ENCODE measurements around the gene FAT4.

FAT4 gene

GRCh38 chr4:125316791-125317524, 2.2 kb downstream of the FAT4 start:
- DNase-seq (ENCODE audit: low read depth): no peak

- DNase-seq (ENCODE audit: low read depth): no peak
Observed at GRCh38 chr4:125317525-125317877, 2.7 kb downstream of the FAT4 start.

GRCh38 chr4:125319311-125319710, 4.6 kb downstream of the FAT4 start:
- DNase-seq (ENCODE audit: low read depth): no peak

- no peak for DNase-seq (ENCODE audit: low read depth)
Observed at GRCh38 chr4:125321709-125322365, 7.1 kb downstream of the FAT4 start.

- DNase-seq (ENCODE audit: low read depth): no peak
Observed at GRCh38 chr4:125322366-125322730, 7.6 kb downstream of the FAT4 start.

DNA sequence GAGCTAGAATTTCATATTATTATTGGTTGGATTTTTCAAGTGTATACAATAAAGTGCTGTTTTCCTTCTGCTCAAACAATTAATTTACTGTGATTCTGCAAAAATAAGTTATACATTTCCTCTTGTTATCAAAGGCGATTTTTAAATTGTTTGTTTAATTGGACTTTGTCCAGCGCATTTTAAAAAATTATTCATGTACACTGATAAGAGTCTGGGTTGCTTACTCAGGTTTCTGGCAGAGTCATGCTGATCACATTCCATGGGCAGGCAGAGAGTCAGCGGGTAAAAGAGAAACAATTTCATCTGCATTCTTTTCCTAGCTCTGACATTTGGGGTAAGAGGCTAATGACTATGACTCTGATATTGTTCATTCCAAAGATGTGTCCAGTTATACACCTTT, 8.9 kb downstream of the FAT4 start:
- no peak for DNase-seq (ENCODE audit: low read depth)

- no peak for DNase-seq (ENCODE audit: low read depth)
Observed at GRCh38 chr4:125325733-125326132, 11.0 kb downstream of the FAT4 start.

DNA sequence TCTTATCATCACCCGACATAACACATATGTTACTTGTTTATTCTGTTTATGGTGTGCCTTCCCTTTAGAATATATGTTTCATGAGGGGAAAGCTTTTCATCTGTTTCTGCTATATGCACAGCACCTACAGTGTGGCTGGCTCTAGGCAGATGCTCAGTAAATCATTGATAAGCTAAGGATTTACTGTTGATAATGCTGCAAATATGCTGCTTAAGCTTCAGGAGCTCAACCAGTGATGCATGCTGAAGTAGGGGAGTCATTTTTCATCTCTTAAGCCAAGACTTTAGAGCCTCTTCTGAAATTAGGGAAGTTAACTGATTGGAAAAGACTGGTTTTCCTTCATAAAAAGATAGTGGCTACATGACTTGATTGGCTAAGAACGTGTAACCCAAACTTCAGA, 16.4 kb downstream of the FAT4 start:
- no peak for DNase-seq (ENCODE audit: low read depth)

DNA sequence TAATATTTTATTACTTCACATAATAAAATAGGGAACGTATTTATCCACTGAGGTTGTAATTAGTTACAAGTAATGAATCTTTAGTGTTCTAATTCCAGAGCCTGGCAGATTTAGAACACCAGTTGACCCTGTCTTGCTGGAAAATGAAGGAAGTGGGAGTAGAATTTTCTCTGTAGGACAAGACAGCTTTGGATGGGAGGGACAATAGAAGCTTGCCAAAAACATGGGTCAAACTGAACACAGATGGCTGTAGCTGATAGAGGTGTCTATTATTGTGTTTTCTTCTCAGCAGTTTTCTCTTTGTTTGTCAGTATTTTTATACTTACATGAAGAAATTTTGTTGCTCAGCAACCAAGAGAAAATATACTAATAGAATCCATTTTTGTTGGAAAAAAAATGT, 20.2 kb downstream of the FAT4 start:
- DNase-seq (ENCODE audit: low read depth): no peak

DNA sequence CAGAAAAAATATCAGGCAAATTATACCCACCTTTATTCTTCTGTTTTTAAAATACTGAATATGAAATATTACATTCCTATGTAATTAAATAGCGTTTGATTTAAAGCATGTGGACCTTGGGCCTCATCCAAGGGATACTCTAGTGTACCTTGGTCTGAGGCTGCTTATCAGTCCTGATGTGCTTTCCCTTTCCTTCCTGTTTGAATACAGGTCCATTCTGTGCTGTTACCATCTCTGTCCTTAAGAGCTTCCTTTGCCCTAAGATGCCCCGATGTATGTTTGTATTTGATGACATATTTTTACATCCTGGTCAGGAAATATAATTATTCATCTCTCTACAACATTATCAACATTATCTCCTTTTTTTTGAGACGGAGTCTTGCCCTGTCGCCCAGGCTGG, 24.1 kb downstream of the FAT4 start:
- DNase-seq (ENCODE audit: low read depth): no peak

DNA sequence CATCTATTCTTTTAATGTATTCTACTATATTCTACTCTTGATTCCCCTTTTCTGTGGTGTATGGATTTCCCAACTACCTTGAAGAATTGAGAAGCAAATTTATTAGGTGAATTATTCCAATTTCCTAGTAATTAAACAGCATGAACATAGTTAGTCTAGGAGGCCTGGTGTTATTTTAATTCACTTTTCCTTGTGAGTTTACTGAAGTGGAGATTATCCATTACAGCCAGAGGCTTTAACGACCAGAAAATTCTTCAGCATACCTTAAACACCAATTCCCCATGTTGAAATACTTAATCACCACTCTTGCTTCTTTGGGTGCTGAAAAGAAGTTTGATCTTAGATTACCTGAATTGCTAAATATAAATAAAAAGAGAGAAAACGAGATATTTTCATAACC, 29.4 kb downstream of the FAT4 start:
- no peak for DNase-seq (ENCODE audit: low read depth)

- no peak for DNase-seq (ENCODE audit: low read depth)
Observed at GRCh38 chr4:125346616-125347015, 31.9 kb downstream of the FAT4 start.

GRCh38 chr4:125350470-125351135, 35.8 kb downstream of the FAT4 start:
- DNase-seq (ENCODE audit: low read depth): no peak

DNA sequence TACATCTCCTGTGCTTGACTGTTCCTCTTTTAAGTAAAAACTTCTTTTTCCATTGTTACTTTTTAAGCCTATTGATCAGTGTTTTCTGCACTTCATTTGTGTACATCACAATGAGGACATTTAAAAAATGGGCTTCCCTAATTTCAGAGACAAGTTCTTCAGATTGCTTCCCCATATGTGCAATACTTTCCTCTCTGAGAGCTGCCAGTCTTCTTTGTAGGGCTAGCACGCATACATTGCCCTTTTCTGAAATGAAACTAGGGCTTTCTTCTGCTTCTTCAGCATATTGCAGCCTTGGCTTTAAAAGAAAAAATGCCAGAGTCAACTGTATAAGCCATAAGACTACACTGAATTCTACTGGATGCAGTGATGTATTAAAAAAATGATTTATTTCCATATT, 37.8 kb downstream of the FAT4 start:
- DNase-seq (ENCODE audit: low read depth): no peak

- no peak for DNase-seq (ENCODE audit: low read depth)
Observed at GRCh38 chr4:125353131-125353530, 38.4 kb downstream of the FAT4 start.

DNA sequence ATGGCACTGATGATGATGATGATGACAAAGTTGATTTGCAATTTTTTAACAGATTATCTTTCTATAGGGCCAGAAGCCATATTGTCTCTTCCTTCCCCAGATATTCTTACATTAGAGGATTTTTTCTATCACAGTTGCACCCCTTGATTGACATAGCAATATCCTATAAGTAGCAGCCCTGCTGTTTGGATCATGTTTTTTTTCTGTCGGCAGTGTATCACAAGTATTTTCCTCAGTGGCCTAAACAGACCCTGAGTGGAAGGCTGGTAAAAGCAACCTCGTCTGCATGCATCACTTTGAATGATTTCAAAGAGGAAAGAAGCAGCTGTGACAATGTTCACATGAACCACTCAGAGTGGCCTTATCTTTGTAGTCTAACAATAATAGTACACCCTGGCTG, 41.0 kb downstream of the FAT4 start:
- no peak for DNase-seq (ENCODE audit: low read depth)

DNA sequence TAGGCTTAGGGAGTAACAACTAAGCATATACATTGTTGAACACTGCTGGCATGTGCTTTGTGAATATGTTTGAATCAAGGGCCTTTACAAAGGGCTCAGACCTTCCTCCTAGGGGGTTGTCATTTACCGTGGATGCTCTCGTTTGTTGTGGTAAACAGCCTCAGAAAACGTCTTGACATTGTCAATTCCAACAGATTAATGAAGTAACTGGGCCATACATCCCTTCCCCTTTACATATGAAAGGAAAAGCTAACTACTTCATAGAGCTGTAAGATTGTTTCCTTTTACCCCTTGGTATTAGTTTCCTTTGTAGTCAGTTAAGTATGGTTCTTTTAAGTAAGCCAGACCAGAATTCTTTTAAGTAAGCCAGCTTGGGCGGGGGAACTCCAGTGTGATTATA, 42.9 kb downstream of the FAT4 start:
- DNase-seq (ENCODE audit: low read depth): no peak

DNA sequence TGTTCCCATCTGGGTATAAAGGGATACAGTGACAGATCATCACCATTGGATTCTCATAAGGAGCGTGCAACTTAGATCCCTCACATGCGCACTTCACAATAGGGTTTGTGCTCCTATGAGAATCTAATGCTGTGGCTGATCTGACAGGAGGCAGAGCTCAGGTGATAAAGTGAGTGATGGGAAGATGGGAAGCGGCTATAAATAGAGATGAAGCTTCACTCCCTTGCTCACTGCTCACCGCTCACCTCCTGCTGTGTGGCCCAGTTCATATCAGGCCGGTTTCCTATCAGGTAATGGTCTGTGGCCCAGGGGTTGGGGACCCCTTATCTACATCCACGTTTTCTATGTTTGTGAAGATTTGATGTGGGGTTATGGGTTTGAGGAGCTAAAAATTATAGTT, 43.7 kb downstream of the FAT4 start:
- DNase-seq (ENCODE audit: low read depth): no peak

DNA sequence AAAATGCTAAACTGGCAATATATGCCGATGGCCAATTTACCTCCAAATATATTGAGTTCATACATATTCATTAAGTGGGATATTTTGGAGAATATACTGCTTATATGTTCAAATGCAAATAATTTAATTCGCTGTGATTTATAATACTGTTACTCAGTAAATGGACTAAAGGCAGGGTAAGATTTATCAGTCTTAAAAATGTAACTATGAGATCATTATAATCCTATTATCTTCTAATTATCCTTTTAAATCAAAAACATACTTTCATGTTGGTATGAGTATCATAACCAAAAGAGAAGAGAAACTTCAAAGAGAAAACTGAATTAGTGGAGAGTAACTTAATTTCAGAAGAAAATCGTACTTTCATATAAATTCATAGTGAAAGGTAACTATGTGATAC, 44.6 kb downstream of the FAT4 start:
- DNase-seq (ENCODE audit: low read depth): no peak

- DNase-seq (ENCODE audit: low read depth): no peak
Observed at GRCh38 chr4:125359960-125360634, 45.3 kb downstream of the FAT4 start.

DNA sequence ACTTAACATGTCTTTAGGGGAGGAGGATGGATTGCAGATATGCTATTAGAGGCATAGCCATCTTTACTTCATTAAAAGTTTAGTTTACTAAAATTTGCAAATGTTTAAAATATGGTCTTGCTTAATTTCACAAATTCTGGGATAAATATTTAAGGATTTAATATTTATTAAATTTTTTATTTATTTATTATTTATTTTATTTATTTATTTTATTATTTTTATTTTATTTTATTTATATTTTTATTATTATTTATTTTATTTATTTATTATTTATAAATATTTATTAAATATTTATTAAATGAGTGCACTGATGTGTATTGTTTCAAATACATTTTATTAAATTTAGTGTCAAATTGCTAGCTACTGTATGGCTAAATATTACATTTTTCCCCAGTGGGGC, 46.0 kb downstream of the FAT4 start:
- no peak for DNase-seq (ENCODE audit: low read depth)
